HG02571 (cell line): Measurements from ENCODE around the gene SLC38A6.

Experiments used
- ATAC-seq: cut with Tn5 transposase; IDR thresholded peaks from one replicate; pipeline ENCODE4 v1.9.1; 2021; ENCODE audit warnings: mild to moderate bottlenecking, moderate library complexity; ENCODE audit not compliant: unreplicated experiment

The SLC38A6 gene

GRCh38 chr14:60980811-60981632, at the start of gene SLC38A6, which contains the start of gene TRMT5:
Gene SLC38A6 (plus strand): TSS chr14:60981245. CDS start chr14:60981278, 33 bp downstream.
Gene TRMT5 (minus strand): TSS chr14:60981079. CDS start chr14:60980973, 106 bp downstream.
- ATAC-seq, result peak; percentile 84

- no peak for ATAC-seq
These were observed 47.0 kb upstream of the SLC38A6 start for GRCh38 chr14:60933920-60934655.

GRCh38 chr14:60935319-60935718, 45.7 kb upstream of the SLC38A6 start:
- no peak for ATAC-seq

- ATAC-seq, result no peak
These were observed 37.4 kb upstream of the SLC38A6 start for GRCh38 chr14:60943637-60944032.

- ATAC-seq, result no peak
These were observed 36.8 kb upstream of the SLC38A6 start for GRCh38 chr14:60944204-60944603.

GRCh38 chr14:60945984-60946383, 35.1 kb upstream of the SLC38A6 start:
- ATAC-seq, result no peak

- no peak for ATAC-seq
These were observed 34.3 kb upstream of the SLC38A6 start for GRCh38 chr14:60946773-60947172.

- no peak for ATAC-seq
These were observed 29.1 kb upstream of the SLC38A6 start for GRCh38 chr14:60951776-60952435.

GRCh38 chr14:60956202-60956601, 24.8 kb upstream of the SLC38A6 start:
- ATAC-seq, result no peak

GRCh38 chr14:60956632-60957031, 24.4 kb upstream of the SLC38A6 start:
- ATAC-seq, result no peak

- ATAC-seq, result no peak
These were observed 22.9 kb upstream of the SLC38A6 start for GRCh38 chr14:60958146-60958545.

- ATAC-seq, result no peak
These were observed 17.3 kb upstream of the SLC38A6 start for GRCh38 chr14:60963761-60964160.

GRCh38 chr14:60964904-60965303, 16.1 kb upstream of the SLC38A6 start:
- no peak for ATAC-seq

GRCh38 chr14:60965402-60965801, 15.6 kb upstream of the SLC38A6 start:
- ATAC-seq, result no peak

GRCh38 chr14:60968099-60968498, 12.9 kb upstream of the SLC38A6 start:
- no peak for ATAC-seq

GRCh38 chr14:60968671-60969070, 12.4 kb upstream of the SLC38A6 start:
- ATAC-seq, result no peak

- ATAC-seq, result no peak
These were observed 10.9 kb upstream of the SLC38A6 start for GRCh38 chr14:60970146-60970545.

GRCh38 chr14:60971271-60971670, 9.8 kb upstream of the SLC38A6 start:
- no peak for ATAC-seq

GRCh38 chr14:60972295-60972694, 8.8 kb upstream of the SLC38A6 start:
- ATAC-seq, result no peak

- no peak for ATAC-seq
These were observed 8.0 kb upstream of the SLC38A6 start for GRCh38 chr14:60973070-60973469.

- no peak for ATAC-seq
These were observed 6.9 kb upstream of the SLC38A6 start for GRCh38 chr14:60974090-60974651.
